Measurements from ENCODE around the gene GTF2F2. TPM values are rescaled to one million over a fixed set of nuclear protein-coding genes. Genes with fewer than 3 reads are reported as not detected.

GTF2F2 gene
- total RNA-seq, 4 donors from 2014 or later, result 11.5 to 16.9 (median 13.3) TPM

DNA sequence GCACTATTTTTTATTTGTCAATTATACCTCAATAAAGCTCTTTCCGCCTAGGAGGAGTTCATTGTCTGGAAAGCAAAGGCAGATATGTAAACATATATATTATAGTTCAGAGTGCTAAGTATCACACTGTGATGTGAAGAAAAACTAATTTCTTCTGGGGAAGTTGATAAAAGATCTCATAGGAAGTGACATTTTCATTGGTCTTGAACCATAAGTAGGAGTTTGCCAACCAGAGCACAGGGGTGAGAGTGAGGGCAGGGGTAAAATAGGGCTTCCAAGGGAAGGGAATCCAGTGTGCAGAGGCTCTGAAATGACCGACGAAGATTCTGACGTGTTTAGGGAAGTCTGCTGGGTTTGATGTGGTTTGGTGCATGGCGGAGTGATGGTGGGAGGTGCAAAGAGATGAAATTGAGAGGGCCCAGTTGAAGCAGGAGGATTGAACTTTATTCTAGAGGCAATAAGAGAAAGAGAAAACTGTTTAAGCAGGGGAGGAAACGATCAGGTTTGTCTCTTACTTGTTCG lies 780 bp upstream of the GTF2F2 start:
- ATAC-seq (no peak), DNase-seq (no peak)
- peak overlapping the region; percentile 58 to 87 (median 82) for H3K4me3 ChIP-seq
- peak overlapping the region; percentile 84 to 92 (median 86) for H3K27ac ChIP-seq
- H3K4me1 ChIP-seq, result peaks cover 18 to 19% of the 10 kb centered on the region in 2 donors
- in situ Hi-C loops (cut with MboI; ENCODE audit: low sequenced_read_pairs in 4 of 4) (no loop called here), intact Hi-C loops (cut with DNase I; ENCODE audit: low total_unique reads) (no loop called here)
- H3K27me3 ChIP-seq, result no peaks in the 10 kb centered on the region
- H3K9me3 ChIP-seq, result no peaks in the 10 kb centered on the region
- no peak for TF ChIP-seq POLR2A (IDR thresholded peaks at IDR 0.05)
- TF ChIP-seq CTCF (IDR thresholded peaks at IDR 0.05 in 4 of 5, conservative IDR thresholded peaks at IDR 0.05 in 1 of 5), result no peak
- H3K36me3 ChIP-seq, result no peaks in the 10 kb centered on the region

DNA sequence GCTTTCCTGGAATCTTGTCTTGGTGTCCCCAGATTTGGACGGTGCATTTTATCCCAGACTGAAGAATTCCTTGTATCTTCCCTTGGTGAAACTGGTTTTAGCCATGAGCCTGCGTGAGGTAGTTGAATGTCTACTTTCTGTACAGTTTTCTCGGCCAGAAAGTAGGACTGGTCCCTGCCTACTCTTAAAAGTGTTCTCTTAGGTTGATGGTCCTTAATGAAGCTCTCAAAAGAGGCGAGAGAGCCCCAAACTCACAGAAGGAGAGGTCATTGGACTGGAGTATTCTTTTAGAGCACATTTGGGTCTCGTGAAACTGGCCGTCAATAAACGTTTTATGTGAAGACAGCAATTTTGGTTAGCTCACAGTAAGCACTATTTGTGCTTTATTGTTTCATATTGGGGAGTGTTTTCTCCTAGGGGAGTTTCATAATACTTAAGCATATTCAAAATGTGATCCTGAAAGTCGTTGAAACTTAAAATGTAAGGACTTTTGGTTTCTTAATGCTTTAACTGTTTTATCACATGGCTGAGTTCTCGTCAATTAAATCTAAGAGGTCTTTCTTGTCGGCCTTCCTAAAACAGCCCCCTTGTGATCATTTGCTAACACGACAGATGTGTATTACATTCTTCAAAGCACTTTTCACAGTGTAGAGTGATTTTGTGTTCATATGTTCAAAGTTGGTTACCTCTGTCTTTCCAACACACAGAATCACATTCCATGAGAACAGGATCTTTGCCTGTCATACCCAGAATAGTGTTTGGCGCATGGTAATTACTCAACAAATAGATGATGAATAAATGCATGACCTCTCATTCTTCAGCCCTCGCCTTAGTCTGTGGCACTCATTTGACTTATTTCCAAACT lies 889 bp downstream of the GTF2F2 start:
- H3K36me3 ChIP-seq, result no peaks in the 10 kb centered on the region
- H3K4me1 ChIP-seq, result peaks cover 18 to 19% of the 10 kb centered on the region in 2 donors
- ATAC-seq (peak; percentile 9 to 23), DNase-seq (no peak)
- intact Hi-C loops (cut with DNase I; ENCODE audit: low total_unique reads), result loop anchor here (5.0 to 10.0 kb wide), 3 partner anchors 74 to 186 kb away; no protein-coding TSS in a partner anchor
- no peaks in the 10 kb centered on the region for H3K27me3 ChIP-seq
- peak overlapping the region; percentile 84 to 92 (median 86) for H3K27ac ChIP-seq
- H3K9me3 ChIP-seq, result no peaks in the 10 kb centered on the region
- peak overlapping the region; percentile 58 to 87 (median 82) for H3K4me3 ChIP-seq
- TF ChIP-seq CTCF (IDR thresholded peaks at IDR 0.05 in 4 of 5, conservative IDR thresholded peaks at IDR 0.05 in 1 of 5) (no peak), POLR2A (IDR thresholded peaks at IDR 0.05) (no peak)
- in situ Hi-C loops (cut with MboI; ENCODE audit: low sequenced_read_pairs in 4 of 4), result no loop called here

DNA sequence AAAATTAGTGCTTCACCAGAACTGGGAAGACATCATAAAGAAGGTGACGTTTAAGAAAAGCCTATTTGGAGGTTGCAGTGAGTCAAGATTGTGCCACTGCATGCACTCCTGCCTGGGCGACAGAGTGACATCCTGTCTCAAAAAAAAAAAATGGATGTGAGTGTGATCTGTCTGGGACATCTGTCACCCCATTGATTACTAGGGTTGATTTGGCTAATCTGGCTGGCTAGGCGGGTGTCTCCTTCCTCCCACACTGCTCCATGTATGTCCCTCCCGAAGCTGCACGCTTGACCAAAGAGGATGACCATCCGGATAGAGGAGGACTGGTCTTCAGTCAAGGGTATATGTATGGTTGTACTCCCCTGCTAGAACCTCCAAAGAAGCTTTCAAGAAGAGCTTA lies 2.6 kb downstream of the GTF2F2 start:
- no peaks in the 10 kb centered on the region for H3K27me3 ChIP-seq
- DNase-seq (no peak), ATAC-seq (no peak)
- in situ Hi-C loops (cut with MboI; ENCODE audit: low sequenced_read_pairs in 4 of 4) (no loop called here), intact Hi-C loops (cut with DNase I; ENCODE audit: low total_unique reads) (loop anchor here (5.0 to 10.0 kb wide), 3 partner anchors 76 to 184 kb away; no protein-coding TSS in a partner anchor)
- H3K36me3 ChIP-seq, result no peaks in the 10 kb centered on the region
- peaks cover 18 to 19% of the 10 kb centered on the region in 2 donors for H3K4me1 ChIP-seq
- H3K4me3 ChIP-seq, result no peak overlapping the region
- TF ChIP-seq CTCF (IDR thresholded peaks at IDR 0.05 in 4 of 5, conservative IDR thresholded peaks at IDR 0.05 in 1 of 5) (no peak), POLR2A (IDR thresholded peaks at IDR 0.05) (no peak)
- H3K9me3 ChIP-seq, result no peaks in the 10 kb centered on the region
- no peak overlapping the region for H3K27ac ChIP-seq

GRCh38 chr13:45132369-45133064 lies 12.2 kb downstream of the GTF2F2 start:
- no peak overlapping the region for H3K4me3 ChIP-seq
- H3K9me3 ChIP-seq, result no peaks in the 10 kb centered on the region
- no peak for DNase-seq
- TF ChIP-seq POLR2A (IDR thresholded peaks at IDR 0.05) (no peak), CTCF (IDR thresholded peaks at IDR 0.05 in 4 of 5, conservative IDR thresholded peaks at IDR 0.05 in 1 of 5) (no peak)
- H3K4me1 ChIP-seq, result no peaks in the 10 kb centered on the region
- intact Hi-C loops (cut with DNase I; ENCODE audit: low total_unique reads), result no loop called here
- ATAC-seq, result no peak
- in situ Hi-C loops (cut with MboI; ENCODE audit: low sequenced_read_pairs in 4 of 4), result no loop called here
- no peaks in the 10 kb centered on the region for H3K27me3 ChIP-seq
- H3K27ac ChIP-seq, result no peak overlapping the region
- no peaks in the 10 kb centered on the region for H3K36me3 ChIP-seq
